H1 (cell line): ENCODE data around the gene IGF1. TPM values are rescaled to one million over a fixed set of nuclear protein-coding genes. Genes with fewer than 3 reads are reported as not detected.

Experiments used
- CTCF ChIA-PET: fragments of 300-600 bp; sonication (Branson Sonifier 250); formaldehyde crosslinking; loops from one replicate; lab custom pipeline; 2021; ENCODE audit not compliant: partially characterized antibody; lab: Charles Lee
- POLR2A ChIA-PET: fragments of 300-600 bp; sonication (Branson Sonifier 250); formaldehyde crosslinking; loops from one replicate; lab custom pipeline; 2021; ENCODE audit warnings: inconsistent platforms; ENCODE audit not compliant: partially characterized antibody; lab: Charles Lee
- DNase-seq, 2 experiments: peaks; one replicate each; pipeline versions ENCODE4 v3.0.0 to v3.0.0-alpha.2; 2010 to 2022; ENCODE audit warnings: low spot score in 2 of 2, low read depth in 1 of 2, mixed read lengths in 1 of 2
- FAIRE-seq: peaks from 2 replicates; lab custom pipeline; 2011; peaks lifted over from hg19 to GRCh38; lab: Jason Lieb, UNC
- H2AFZ ChIP-seq: 2 replicates; pipeline ENCODE4 v1.8.1; 2012; ENCODE audit warnings: low read length, inconsistent platforms
- H2AK5ac ChIP-seq: 2 replicates; pipeline ENCODE4 v1.6.1; 2013; ENCODE audit warnings: low read depth, low read length
- H2BK120ac ChIP-seq: replicated peaks from 2 replicates; pipeline ENCODE3; 2013; ENCODE audit warnings: low read depth, low read length, inconsistent platforms
- H2BK12ac ChIP-seq: 2 replicates; pipeline ENCODE4 v1.6.1; 2013; ENCODE audit warnings: low read depth, low read length
- H2BK15ac ChIP-seq: 2 replicates; pipeline ENCODE4 v1.6.1; 2013; ENCODE audit warnings: low read length
- H2BK20ac ChIP-seq: 2 replicates; pipeline ENCODE4 v1.6.1; 2013; ENCODE audit warnings: low read length
- H2BK5ac ChIP-seq: 2 replicates; pipeline ENCODE4 v1.6.1; 2013; ENCODE audit warnings: low read depth, low read length
- H3K14ac ChIP-seq: 2 replicates; pipeline ENCODE4 v1.6.1; 2013; ENCODE audit warnings: inconsistent platforms; ENCODE audit not compliant: insufficient read length
- H3K18ac ChIP-seq: 2 replicates; pipeline ENCODE4 v1.6.1; 2013; ENCODE audit warnings: low read length; ENCODE audit errors: extremely low read depth
- H3K23ac ChIP-seq: 2 replicates; pipeline ENCODE4 v1.6.1; 2013; ENCODE audit warnings: inconsistent platforms; ENCODE audit not compliant: insufficient read length
- H3K23me2 ChIP-seq: 2 replicates; pipeline ENCODE4 v1.6.1; 2013; ENCODE audit warnings: low read depth, low read length
- H3K27ac ChIP-seq: 2 replicates; pipeline ENCODE4 v1.6.1; 2011; ENCODE audit warnings: low read depth, low read length, inconsistent platforms
- H3K27me3 ChIP-seq, 4 experiments: replicated peaks in 1 of 4; 1 replicate in 1 of 4; 2 replicates in 3 of 4; pipeline versions ENCODE4 v1.6.1 to v1.8.1; 2011 to 2013; ENCODE audit warnings: low read length in 3 of 4, mild to moderate bottlenecking in 3 of 4, inconsistent platforms in 2 of 4, mixed read lengths in 2 of 4, moderate library complexity in 1 of 4; ENCODE audit not compliant: control insufficient read depth in 3 of 4, insufficient read depth in 3 of 4; ENCODE audit errors: extremely low read depth in 1 of 4
- H3K36me3 ChIP-seq, 4 experiments: 2 replicates each; pipeline versions ENCODE4 v1.6.1 to v1.8.1; 2011 to 2013; ENCODE audit warnings: mild to moderate bottlenecking in 4 of 4, low read length in 3 of 4, moderate library complexity in 2 of 4, control low read depth in 1 of 4, inconsistent platforms in 1 of 4; ENCODE audit not compliant: insufficient read depth in 4 of 4, control insufficient read depth in 2 of 4
- H3K4ac ChIP-seq: replicated peaks from 2 replicates; pipeline ENCODE3; 2013; ENCODE audit warnings: low read length, low read depth, mixed read lengths, inconsistent platforms; ENCODE audit not compliant: insufficient read length
- H3K4me1 ChIP-seq, 4 experiments: replicated peaks in 1 of 4; 1 replicate in 1 of 4; 2 replicates in 3 of 4; pipeline versions ENCODE4 v1.6.1 to v1.8.1; 2011 to 2013; ENCODE audit warnings: low read length in 3 of 4, inconsistent platforms in 2 of 4, mixed read lengths in 1 of 4; ENCODE audit not compliant: insufficient read depth in 4 of 4, control insufficient read depth in 3 of 4
- H3K4me2 ChIP-seq, 2 experiments: 2 replicates each; pipeline versions ENCODE4 v1.6.1 to v1.8.1; 2011 to 2013; ENCODE audit warnings: low read depth in 2 of 2, low read length in 2 of 2, control low read depth in 1 of 2, inconsistent platforms in 1 of 2, mild to moderate bottlenecking in 1 of 2; ENCODE audit not compliant: insufficient read depth in 1 of 2
- H3K4me3 ChIP-seq, 4 experiments: fragments of 200-600, 300-600 bp in 1 of 4; sonication (generic), shearing (Covaris generic), sonication (Bioruptor Twin) in 1 of 4; 2 replicates each; pipeline versions ENCODE4 v1.5.1 to v1.8.1; 2011 to 2016; ENCODE audit warnings: low read length in 4 of 4, low read depth in 3 of 4, control low read depth in 2 of 4, inconsistent platforms in 2 of 4, mild to moderate bottlenecking in 2 of 4, mixed read lengths in 1 of 4, moderate library complexity in 1 of 4; ENCODE audit not compliant: insufficient read depth in 2 of 4; ENCODE audit errors: extremely low read depth in 1 of 4
- H3K56ac ChIP-seq: replicated peaks from 2 replicates; pipeline ENCODE3; 2013; ENCODE audit warnings: low read depth, mild to moderate bottlenecking, mixed read lengths, low read length, inconsistent platforms; ENCODE audit not compliant: insufficient read length
- H3K79me1 ChIP-seq: 2 replicates; pipeline ENCODE4 v1.6.1; 2013; ENCODE audit warnings: low read depth, low read length, control low read depth
- H3K79me2 ChIP-seq, 2 experiments: 2 replicates each; pipeline versions ENCODE4 v1.6.1 to v1.8.1; 2012 to 2013; ENCODE audit warnings: low read length in 2 of 2, mild to moderate bottlenecking in 2 of 2, inconsistent platforms in 1 of 2; ENCODE audit not compliant: insufficient read depth in 2 of 2, control insufficient read depth in 1 of 2
- H3K9ac ChIP-seq, 4 experiments: replicated peaks in 1 of 4; 1 replicate in 1 of 4; 2 replicates in 3 of 4; pipeline versions ENCODE4 v1.6.1 to v1.8.1; 2011 to 2013; ENCODE audit warnings: low read depth in 3 of 4, low read length in 3 of 4, control low read depth in 2 of 4, mild to moderate bottlenecking in 2 of 4, moderate library complexity in 2 of 4, inconsistent platforms in 1 of 4; ENCODE audit errors: extremely low read depth in 1 of 4
- H3K9me3 ChIP-seq, 2 experiments: 2 replicates each; pipeline versions ENCODE4 v1.6.1 to v1.8.1; 2012 to 2013; ENCODE audit warnings: mild to moderate bottlenecking in 2 of 2, moderate library complexity in 2 of 2, control low read depth in 1 of 2, inconsistent platforms in 1 of 2, low read depth in 1 of 2, low read length in 1 of 2, mixed read lengths in 1 of 2; ENCODE audit not compliant: insufficient read depth in 2 of 2
- H4K20me1 ChIP-seq, 2 experiments: replicated peaks in 1 of 2; 2 replicates each; pipeline versions ENCODE3 to v1.8.1; 2011 to 2013; ENCODE audit warnings: inconsistent platforms in 2 of 2, low read length in 2 of 2, mild to moderate bottlenecking in 1 of 2; ENCODE audit not compliant: insufficient read depth in 2 of 2, control insufficient read depth in 1 of 2
- H4K5ac ChIP-seq: 2 replicates; pipeline ENCODE4 v1.6.1; 2013; ENCODE audit warnings: low read length, low read depth, mixed read lengths, inconsistent platforms; ENCODE audit not compliant: insufficient read length
- H4K8ac ChIP-seq: 2 replicates; pipeline ENCODE4 v1.8.0; 2013; ENCODE audit warnings: mild to moderate bottlenecking, moderate library complexity, low read length, inconsistent platforms; ENCODE audit not compliant: insufficient read depth; ENCODE audit errors: extremely low read depth
- H4K91ac ChIP-seq: replicated peaks from 2 replicates; pipeline ENCODE3; 2013; ENCODE audit warnings: low read length, mixed read lengths, inconsistent platforms; ENCODE audit not compliant: insufficient read length
- BRCA1 ChIP-seq: IDR thresholded peaks from 2 replicates; pipeline ENCODE4 v1.6.1; 2012; ENCODE audit warnings: low read depth, low read length, improper control_type of control experiment
- CBX5 ChIP-seq: fragments of 300-800, 300-1000 bp; sonication (generic); IDR thresholded peaks from 2 replicates; pipeline ENCODE4 v1.7.1; 2016; ENCODE audit warnings: antibody characterized with exemption, low read length, low read depth
- CEBPB ChIP-seq: IDR thresholded peaks from 2 replicates; pipeline ENCODE4 v1.6.1; 2012; ENCODE audit warnings: low read depth, low read length
- CHD1 ChIP-seq: IDR thresholded peaks from 2 replicates; pipeline ENCODE4 v1.6.1; 2012; ENCODE audit warnings: low read depth, low read length, improper control_type of control experiment
- RAD21 ChIP-seq, 2 experiments: IDR thresholded peaks in 1 of 2; conservative IDR thresholded peaks in 1 of 2; 2 replicates each; pipeline ENCODE4 v1.6.1; 2011; ENCODE audit warnings: low read depth in 2 of 2, low read length in 2 of 2, improper control_type of control experiment in 1 of 2, inconsistent platforms in 1 of 2, mild to moderate bottlenecking in 1 of 2, moderate library complexity in 1 of 2
- SIN3A ChIP-seq, 2 experiments: IDR thresholded peaks in 1 of 2; conservative IDR thresholded peaks in 1 of 2; 2 replicates each; pipeline ENCODE4 v1.6.1; 2011 to 2012; ENCODE audit warnings: low read length in 2 of 2, improper control_type of control experiment in 1 of 2, low read depth in 1 of 2, mild to moderate bottlenecking in 1 of 2
- TCF12 ChIP-seq: IDR thresholded peaks from 2 replicates; pipeline ENCODE4 v1.6.1; 2011; ENCODE audit warnings: low read depth, mild to moderate bottlenecking, low read length
- WGBS, 2 experiments: shearing (Covaris generic) in 1 of 2; methylation state at CpG; one replicate each; pipeline versions ENCODE4 v1.1.6 to v1.1.7; 2013 to 2015; ENCODE audit warnings: low lambda C conversion rate in 2 of 2, mixed read lengths in 2 of 2, inconsistent platforms in 1 of 2, low coverage in 1 of 2, missing lambda C conversion rate in 1 of 2; ENCODE audit not compliant: insufficient replicate concordance in 2 of 2, insufficient coverage in 1 of 2, insufficient read length in 1 of 2; ENCODE audit errors: extremely low coverage in 1 of 2, missing lambda C conversion rate in 1 of 2; 5-methylcytosine and 5-hydroxymethylcytosine counted together
- polyA plus RNA-seq, 7 experiments: library from polyadenylated mRNA; depleted of rRNA in 3 of 7; stranded (reverse) in 5 of 7; unstranded in 2 of 7; fragments of >200 nt in 5 of 7; fragments of 200-250 nt in 2 of 7; gene quantifications; 1 replicate in 5 of 7; 2 replicates in 1 of 7; 4 replicates in 1 of 7; pipeline versions ENCODE4 v1.2.1 to v1.2.3, GENCODE V29; 2011 to 2013; ENCODE audit warnings: missing spikeins in 2 of 7, mixed read lengths in 2 of 7
- total RNA-seq: library from RNA; stranded (reverse); fragmentation: NEBNext Ultra II Directional; extraction: Animal tissue kit (Norgen Biotek cat#: 25700); gene quantifications from 2 replicates; pipeline ENCODE4 v1.2.1, GENCODE V29; 2021

Gene IGF1
- total and polyA plus RNA-seq, 2 of the 8 experiments (the other 6 are each of a cell fraction or from before 2014, with no cell fraction given), result not detected

- H3K9me3 ChIP-seq, result 0 out of 4 replicates have a peak, but pooled peaks cover 0 to 4% of the 10 kb centered on the region in 2 experiments
- H3K27ac ChIP-seq, result no peak overlapping the region
- TF ChIP-seq TCF12 (no peak), CHD1 (no peak), CEBPB (no peak), BRCA1 (no peak), CBX5 (no peak), SIN3A (conservative IDR thresholded peaks at IDR 0.05 in 1 of 2, IDR thresholded peaks at IDR 0.05 in 1 of 2; ENCODE audit: low read depth in 1 of 2, low read length in 2 of 2) (no peak), RAD21 (IDR thresholded peaks at IDR 0.05 in 1 of 2, conservative IDR thresholded peaks at IDR 0.05 in 1 of 2; ENCODE audit: low read depth in 2 of 2, low read length in 2 of 2) (no peak)
- no peak overlapping the region for H3K4me3 ChIP-seq
- no peaks in the 10 kb centered on the region for H3K27me3 ChIP-seq
- DNase-seq (no peak), FAIRE-seq (no peak)
- H2BK12ac ChIP-seq, result no peak overlapping the region
- H3K56ac ChIP-seq, result no peak overlapping the region
- ChIA-PET POLR2A (no interaction called here), CTCF (interaction anchor here (1.4 kb wide), 1 partner anchor 10 kb away, joined by 5 read pairs; no protein-coding TSS in a partner anchor)
- H2AK5ac ChIP-seq, result no peak overlapping the region
- no peak overlapping the region for H3K14ac ChIP-seq
- no peak overlapping the region for H2AFZ ChIP-seq
- no peaks in the 10 kb centered on the region for H4K20me1 ChIP-seq
- no peaks in the 10 kb centered on the region for H3K36me3 ChIP-seq
- H2BK20ac ChIP-seq, result no peak overlapping the region
- H3K4me2 ChIP-seq, result no peak overlapping the region
- H3K18ac ChIP-seq, result no peak overlapping the region
- H2BK15ac ChIP-seq, result no peak overlapping the region
- 88% methylated on average over 2 of the region's 2 CpGs; no CpG with 5 or more reads in 1 of the 2 experiments for WGBS, 2 experiments
- no peak overlapping the region for H4K91ac ChIP-seq
- H3K23me2 ChIP-seq, result no peaks in the 10 kb centered on the region; the same call in 1 of the 2 replicates
- H3K79me1 ChIP-seq, result no peaks in the 10 kb centered on the region
- no peak overlapping the region for H2BK5ac ChIP-seq
- no peak overlapping the region for H3K4ac ChIP-seq
- no peak overlapping the region for H3K23ac ChIP-seq
- H3K4me1 ChIP-seq, result no peaks in the 10 kb centered on the region
- H4K8ac ChIP-seq, result no peak overlapping the region
- no peak overlapping the region for H4K5ac ChIP-seq
- H2BK120ac ChIP-seq, result no peak overlapping the region
- no peaks in the 10 kb centered on the region for H3K79me2 ChIP-seq
- H3K9ac ChIP-seq, result no peak overlapping the region
Observed at GRCh38 chr12:102503056-102503681, 22.8 kb upstream of the IGF1 start.
